Mucosa of descending colon (tissue), 3 donors: Measurements from ENCODE around the gene PTPRT. TPM values are rescaled to one million over a fixed set of nuclear protein-coding genes. Genes with fewer than 3 reads are reported as not detected.

Experiments used
- ATAC-seq: fragments of 200-7000 bp; cut with Tn5 transposase; one replicate; pipeline ENCODE4 v1.9.1; 2020; ENCODE audit warnings: mild to moderate bottlenecking, moderate library complexity
- DNase-seq, 3 donors: peaks; one replicate each; pipeline ENCODE4 v3.0.0-alpha.2; 2020
- H3K36me3 ChIP-seq: fragments of 200-600 bp; one replicate; pipeline ENCODE4 v1.8.0; 2021; ENCODE audit warnings: low read depth, mild to moderate bottlenecking
- H3K4me1 ChIP-seq: fragments of 200-600 bp; one replicate; pipeline ENCODE4 v1.8.0; 2021; ENCODE audit warnings: low read depth, mild to moderate bottlenecking
- H3K4me3 ChIP-seq: fragments of 200-600 bp; one replicate; pipeline ENCODE4 v1.8.0; 2021; ENCODE audit warnings: mild to moderate bottlenecking
- H3K9me3 ChIP-seq: fragments of 200-600 bp; one replicate; pipeline ENCODE4 v1.8.0; 2021; ENCODE audit warnings: mild to moderate bottlenecking
- intact Hi-C, 2 donors: fragments of 100-400 bp; cut with DNase I in 1 of 2; cut with micrococcal nuclease in 1 of 2; formaldehyde crosslinking; loops; one replicate each; pipeline versions ENCODE4 v1.11.0 to v1.11.1; 2022; cut with DNase I, micrococcal nuclease
- total RNA-seq, 3 donors: library from RNA; stranded (reverse); fragmentation: NEBNext Ultra II Directional in 2 of 3; extraction: Animal tissue kit (Norgen Biotek cat#: 25700) in 2 of 3; gene quantifications; one replicate each; pipeline versions ENCODE4 v1.2.1 to v1.2.4, GENCODE V29; 2021 to 2023
- TF ChIP-seq, protein P1 (sequence below): fragments of 200-600 bp; IDR thresholded peaks from one replicate; pipeline ENCODE4 v1.8.0; 2022; ENCODE audit warnings: antibody characterized with exemption, mild to moderate bottlenecking
- donor health status: DM: no; HTN: no; CAD: no; lungs with moderate emphysema.
- donor health status: DM: no; HTN: no; CAD: no.
- donor health status: DM: no; HTN: yes; CAD: no.

The PTPRT gene
- total RNA-seq, 3 donors from 2014 or later = 0.19 to 0.43 (median 0.38) TPM

- DNase-seq (no peak), ATAC-seq (no peak)
- intact Hi-C loops = no loop called here
Measured at GRCh38 chr20:42080956-42081355, 1108.8 kb downstream of the PTPRT start.

DNA sequence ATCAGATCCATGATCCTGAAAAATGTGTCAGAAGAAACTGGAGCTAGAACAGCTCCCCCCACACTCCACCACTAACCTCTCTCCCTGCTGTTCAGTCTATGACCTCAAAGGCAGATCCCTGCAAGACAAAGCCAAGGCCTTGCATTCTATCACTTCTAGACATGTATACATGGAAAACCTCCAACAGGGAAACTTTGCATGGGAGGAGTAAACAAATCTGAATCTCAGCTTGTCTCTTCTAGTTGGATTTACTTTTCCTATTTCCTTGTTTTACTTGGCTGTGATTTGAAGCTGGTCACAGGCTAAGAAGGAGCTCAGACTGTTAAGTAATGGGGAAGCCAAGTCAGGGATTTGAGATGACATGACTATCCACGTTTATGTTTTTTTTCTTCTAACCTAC is 1114.8 kb downstream of the PTPRT start:
- intact Hi-C loops = no loop called here
- Histone ChIP-seq H3K36me3 (no peaks in the 10 kb centered on the region), H3K4me1 (no peaks in the 10 kb centered on the region), H3K9me3 (no peaks in the 10 kb centered on the region), H3K4me3 (no peak overlapping the region)
- DNase-seq (peak in 1 of 3 donors; percentile 7), ATAC-seq (peak; percentile 46)
- TF ChIP-seq, protein P1, sequence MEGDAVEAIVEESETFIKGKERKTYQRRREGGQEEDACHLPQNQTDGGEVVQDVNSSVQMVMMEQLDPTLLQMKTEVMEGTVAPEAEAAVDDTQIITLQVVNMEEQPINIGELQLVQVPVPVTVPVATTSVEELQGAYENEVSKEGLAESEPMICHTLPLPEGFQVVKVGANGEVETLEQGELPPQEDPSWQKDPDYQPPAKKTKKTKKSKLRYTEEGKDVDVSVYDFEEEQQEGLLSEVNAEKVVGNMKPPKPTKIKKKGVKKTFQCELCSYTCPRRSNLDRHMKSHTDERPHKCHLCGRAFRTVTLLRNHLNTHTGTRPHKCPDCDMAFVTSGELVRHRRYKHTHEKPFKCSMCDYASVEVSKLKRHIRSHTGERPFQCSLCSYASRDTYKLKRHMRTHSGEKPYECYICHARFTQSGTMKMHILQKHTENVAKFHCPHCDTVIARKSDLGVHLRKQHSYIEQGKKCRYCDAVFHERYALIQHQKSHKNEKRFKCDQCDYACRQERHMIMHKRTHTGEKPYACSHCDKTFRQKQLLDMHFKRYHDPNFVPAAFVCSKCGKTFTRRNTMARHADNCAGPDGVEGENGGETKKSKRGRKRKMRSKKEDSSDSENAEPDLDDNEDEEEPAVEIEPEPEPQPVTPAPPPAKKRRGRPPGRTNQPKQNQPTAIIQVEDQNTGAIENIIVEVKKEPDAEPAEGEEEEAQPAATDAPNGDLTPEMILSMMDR = no peak

More at GRCh38 chr20:42080956-42081355, 1108.8 kb downstream of the PTPRT start:
- Histone ChIP-seq H3K4me1 (no peaks in the 10 kb centered on the region), H3K4me3 (no peak overlapping the region), H3K9me3 (no peaks in the 10 kb centered on the region), H3K36me3 (no peaks in the 10 kb centered on the region)
- TF ChIP-seq, protein P1 = no peak

GRCh38 chr20:42067596-42067995 is 1122.1 kb downstream of the PTPRT start:
- DNase-seq (no peak), ATAC-seq (no peak)
- no peaks in the 10 kb centered on the region for H3K9me3 ChIP-seq
- H3K36me3 ChIP-seq = no peaks in the 10 kb centered on the region
- no peaks in the 10 kb centered on the region for H3K4me1 ChIP-seq
- TF ChIP-seq, protein P1 = no peak
- no peak overlapping the region for H3K4me3 ChIP-seq
- intact Hi-C loops = no loop called here

DNA sequence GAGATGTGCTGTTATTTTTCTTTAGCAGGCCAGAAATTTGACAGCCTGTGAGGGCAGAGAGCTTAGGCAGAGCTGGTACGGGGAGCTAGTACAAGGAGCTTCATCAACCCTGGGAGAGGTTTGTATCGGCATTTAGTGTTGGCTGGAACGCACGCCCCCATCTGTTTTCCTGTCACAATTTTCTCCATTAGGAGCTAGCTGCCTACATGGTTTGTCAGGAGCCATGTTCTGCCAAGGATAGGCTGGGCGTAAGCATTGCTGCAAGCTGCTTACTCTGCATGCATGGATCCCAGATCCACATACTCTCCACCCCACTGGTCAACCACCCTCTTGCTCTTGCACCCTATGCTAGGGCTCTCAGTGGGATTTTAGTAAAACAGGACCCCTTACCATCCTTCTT is 1122.5 kb downstream of the PTPRT start:
- intact Hi-C loops = no loop called here
- TF ChIP-seq, protein P1 = no peak
- Histone ChIP-seq H3K36me3 (no peaks in the 10 kb centered on the region), H3K9me3 (no peaks in the 10 kb centered on the region), H3K4me3 (no peak overlapping the region), H3K4me1 (no peaks in the 10 kb centered on the region)
- no peak for DNase-seq
- ATAC-seq = no peak

DNA sequence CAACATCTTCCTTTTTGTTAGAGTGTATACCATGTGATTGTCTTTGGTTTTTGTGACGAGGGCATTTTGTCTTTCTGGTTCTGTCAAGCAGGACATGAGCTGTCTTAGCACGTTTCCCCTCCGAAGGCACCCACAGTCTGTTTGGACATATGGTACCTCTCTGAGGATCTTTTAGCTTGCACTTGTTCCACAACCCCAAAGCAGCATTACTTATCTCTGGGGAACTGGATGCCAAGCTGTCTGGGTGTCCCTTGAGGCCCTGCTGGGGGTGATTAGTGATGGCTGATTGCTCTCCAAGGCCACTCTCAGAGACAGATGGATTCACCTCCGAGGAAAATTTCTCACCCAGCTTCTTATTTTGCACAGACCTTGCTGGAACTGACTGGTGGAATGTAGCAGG is 1126.6 kb downstream of the PTPRT start:
- H3K4me1 ChIP-seq = no peaks in the 10 kb centered on the region

More for the DNA sequence above, 1126.6 kb downstream of the PTPRT start:
- intact Hi-C loops = no loop called here
- Histone ChIP-seq H3K4me3 (no peak overlapping the region), H3K36me3 (no peaks in the 10 kb centered on the region), H3K9me3 (no peaks in the 10 kb centered on the region)
- ATAC-seq = no peak
- TF ChIP-seq, protein P1 = no peak
- no peak for DNase-seq
